Endothelial cell of umbilical vein (primary cell): ENCODE measurements around the gene FSTL4. TPM values are rescaled to one million over a fixed set of nuclear protein-coding genes. Genes with fewer than 3 reads are reported as not detected.

Experiments used
- BruUV-seq: library from RNA; stranded (reverse); fragments of 400-500 nt; replicated peaks from 2 replicates; lab custom pipeline; 2021; lab: Mats Ljungman, UMichigan
- CTCF ChIA-PET: fragments of 300-600, 350-600 bp; sonication (Branson Sonifier 250); formaldehyde crosslinking; loops from one replicate; lab custom pipeline; 2021; ENCODE audit warnings: antibody characterized with exemption, inconsistent platforms; lab: Charles Lee
- POLR2A ChIA-PET: fragments of 300-600, 350-600 bp; sonication (Branson Sonifier 250); formaldehyde crosslinking; loops from one replicate; lab custom pipeline; 2021; ENCODE audit warnings: antibody characterized with exemption, inconsistent platforms; lab: Charles Lee
- DNase-seq: peaks from one replicate; pipeline ENCODE4 v3.0.0-alpha.2; 2011; ENCODE audit warnings: low read depth, low spot score
- FAIRE-seq: peaks from 2 replicates; lab custom pipeline; 2011; peaks lifted over from hg19 to GRCh38; lab: Jason Lieb, UNC
- H2AFZ ChIP-seq: 2 replicates; pipeline ENCODE4 v1.6.0; 2012; ENCODE audit warnings: low read depth, low read length, control low read depth, inconsistent platforms
- H3K27ac ChIP-seq: 2 replicates; pipeline ENCODE4 v1.5.1; 2011; ENCODE audit warnings: low read depth, mild to moderate bottlenecking, control low read depth, low read length, moderate library complexity; ENCODE audit not compliant: insufficient read depth
- H3K27me3 ChIP-seq, 2 experiments: 2 replicates each; pipeline versions ENCODE4 v1.6.0 to v1.6.1; 2011; ENCODE audit warnings: low read length in 2 of 2, mixed read lengths in 1 of 2; ENCODE audit not compliant: control insufficient read depth in 2 of 2, insufficient read depth in 2 of 2
- H3K36me3 ChIP-seq, 2 experiments: 2 replicates in 1 of 2; 3 replicates in 1 of 2; pipeline ENCODE4 v1.5.1; 2011; ENCODE audit warnings: low read length in 2 of 2, mild to moderate bottlenecking in 1 of 2, moderate library complexity in 1 of 2; ENCODE audit not compliant: control insufficient read depth in 2 of 2, insufficient read depth in 2 of 2; ENCODE audit errors: extremely low read depth in 1 of 2
- H3K4me1 ChIP-seq: 3 replicates; pipeline ENCODE4 v1.5.1; 2011; ENCODE audit warnings: mild to moderate bottlenecking, low read length; ENCODE audit not compliant: control insufficient read depth, insufficient read depth; ENCODE audit errors: extremely low read depth
- H3K4me2 ChIP-seq: 2 replicates; pipeline ENCODE4 v1.6.1; 2011; ENCODE audit warnings: low read length, control low read depth, mixed read lengths; ENCODE audit not compliant: insufficient read depth
- H3K4me3 ChIP-seq, 3 experiments: fragments of 200-600 bp in 1 of 3; sonication (generic), shearing (Covaris generic) in 1 of 3; replicated peaks in 1 of 3; 2 replicates each; pipeline ENCODE4 v1.5.1; 2011 to 2016; ENCODE audit warnings: control low read depth in 3 of 3, low read length in 3 of 3, mild to moderate bottlenecking in 2 of 3, inconsistent platforms in 1 of 3, low read depth in 1 of 3, moderate library complexity in 1 of 3; ENCODE audit not compliant: insufficient read depth in 1 of 3
- H3K79me2 ChIP-seq: 2 replicates; pipeline ENCODE4 v1.6.0; 2012; ENCODE audit warnings: low read length, inconsistent platforms; ENCODE audit not compliant: control insufficient read depth, insufficient read depth
- H3K9ac ChIP-seq: replicated peaks from 2 replicates; pipeline ENCODE3; 2011; ENCODE audit warnings: low read length, control low read depth; ENCODE audit not compliant: insufficient read depth; ENCODE audit errors: extremely low read depth
- H3K9me1 ChIP-seq: replicated peaks from 3 replicates; pipeline ENCODE4 v1.6.0; 2011; ENCODE audit warnings: mild to moderate bottlenecking, low read length; ENCODE audit not compliant: control insufficient read depth, insufficient read depth; ENCODE audit errors: extremely low read depth
- H3K9me3 ChIP-seq: replicated peaks from 2 replicates; pipeline ENCODE4 v1.5.1; 2012; ENCODE audit warnings: low read length, inconsistent platforms; ENCODE audit not compliant: control insufficient read depth, insufficient read depth
- H4K20me1 ChIP-seq: replicated peaks from 2 replicates; pipeline ENCODE3; 2011; ENCODE audit warnings: mild to moderate bottlenecking, low read length; ENCODE audit not compliant: control insufficient read depth, insufficient read depth; ENCODE audit errors: extremely low read depth
- CTCF ChIP-seq, 2 donors: IDR thresholded peaks; 1 replicate in 1 of 2; 2 replicates in 1 of 2; pipeline ENCODE4 v1.5.1; 2011; ENCODE audit warnings: low read length in 2 of 2, mild to moderate bottlenecking in 2 of 2, moderate library complexity in 2 of 2, control low read depth in 1 of 2, inconsistent platforms in 1 of 2, low read depth in 1 of 2; ENCODE audit not compliant: insufficient read depth in 1 of 2; ENCODE audit errors: extremely low read depth in 1 of 2
- EZH2 ChIP-seq: IDR thresholded peaks from 2 replicates; pipeline ENCODE4 v1.6.1; 2012; ENCODE audit warnings: borderline replicate concordance, low read depth, mild to moderate bottlenecking, moderate library complexity, low read length, inconsistent platforms; ENCODE audit not compliant: severe bottlenecking
- FOS ChIP-seq: IDR thresholded peaks from 2 replicates; pipeline ENCODE4 v1.6.1; 2011; ENCODE audit warnings: mild to moderate bottlenecking, low read length, moderate library complexity, borderline replicate concordance; ENCODE audit not compliant: insufficient read depth
- GATA2 ChIP-seq: IDR thresholded peaks from 2 replicates; pipeline ENCODE4 v1.7.0; 2011; ENCODE audit warnings: low read depth, mild to moderate bottlenecking, moderate library complexity, mixed read lengths, low read length; ENCODE audit not compliant: insufficient read length, insufficient read depth
- JUN ChIP-seq: IDR thresholded peaks from 2 replicates; pipeline ENCODE4 v1.6.1; 2011; ENCODE audit warnings: borderline replicate concordance, low read depth; ENCODE audit not compliant: insufficient read length, insufficient read depth
- MYC ChIP-seq: IDR thresholded peaks from one replicate; pipeline ENCODE4 v1.6.1; 2011; ENCODE audit warnings: mild to moderate bottlenecking, low read depth, low read length
- POLR2A ChIP-seq: IDR thresholded peaks from 2 replicates; pipeline ENCODE4 v1.6.1; 2012; ENCODE audit warnings: low read depth, mild to moderate bottlenecking, control low read depth, low read length
- POLR2AphosphoS5 ChIP-seq: IDR thresholded peaks from 2 replicates; pipeline ENCODE4 v1.6.1; 2012; ENCODE audit warnings: low read depth, mild to moderate bottlenecking, control low read depth, low read length, moderate library complexity; ENCODE audit not compliant: insufficient read depth
- dilution Hi-C: fragments of 300-500 bp; cut with MboI; formaldehyde crosslinking; loops from one replicate; pipeline ENCODE4 v1.15.0; 2019; ENCODE audit warnings: low sequenced_read_pairs; ENCODE audit not compliant: extremely low pct_ligation_motif_present
- intact Hi-C: fragments of 100-400 bp; cut with micrococcal nuclease; formaldehyde crosslinking; loops from one replicate; pipeline ENCODE4 v1.10.0; 2022
- polyA plus RNA-seq, 4 experiments: library from polyadenylated mRNA; depleted of rRNA in 3 of 4; stranded (reverse) in 3 of 4; unstranded in 1 of 4; fragments of >200 nt; gene quantifications; 2 replicates each; pipeline versions ENCODE4 v1.2.1 to v1.2.3, GENCODE V29; 2011 to 2012; ENCODE audit warnings: missing spikeins in 1 of 4
- total RNA-seq: library from RNA; stranded (reverse); gene quantifications from 2 replicates; pipeline ENCODE4 v1.2.3, GENCODE V29; 2021
- TF ChIP-seq, protein P1 (sequence below): IDR thresholded peaks from 2 replicates; pipeline ENCODE4 v1.6.1; 2011; ENCODE audit not compliant: insufficient read depth, insufficient read length

FSTL4 gene
- total and polyA plus RNA-seq, 2 donors (not counting 3 experiments of a cell fraction or from before 2014, with no cell fraction given): 0.18 TPM; not detected in 1

DNA sequence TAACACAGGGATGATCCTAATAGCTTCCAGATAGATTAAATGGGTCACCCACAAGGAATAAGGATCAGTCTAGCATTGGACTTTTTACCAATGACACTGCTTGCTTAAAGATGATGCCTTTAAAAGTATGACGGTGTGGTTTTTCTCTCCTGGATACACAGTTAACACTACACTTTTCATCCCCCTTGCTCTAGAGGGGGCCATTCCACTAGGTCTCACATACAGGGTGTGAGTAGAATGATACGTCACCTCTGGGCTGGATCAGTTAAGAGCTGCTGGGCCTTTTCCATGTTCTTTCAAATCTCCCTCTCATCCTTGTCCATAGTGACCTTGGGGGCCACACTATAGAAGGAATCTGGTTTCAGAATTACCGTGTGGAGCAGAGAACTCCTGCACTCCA lies 140.6 kb downstream of the FSTL4 start:
- POLR2A ChIA-PET: no interaction called here
- H4K20me1 ChIP-seq: no peaks in the 10 kb centered on the region
- dilution Hi-C loops (no loop called here), intact Hi-C loops (no loop called here)
- H3K4me2 ChIP-seq: no peak overlapping the region
- H3K4me3 ChIP-seq: no peak overlapping the region
- no peak for TF ChIP-seq EZH2
- TF ChIP-seq FOS: no peak
- TF ChIP-seq POLR2A: no peak
- no peak for TF ChIP-seq JUN
- no peak for TF ChIP-seq CTCF (IDR thresholded peaks at IDR 0.05; ENCODE audit: extremely low read depth in 1 of 2, insufficient read depth in 1 of 2, low read depth in 1 of 2, low read length in 2 of 2)
- no peak overlapping the region for H3K9ac ChIP-seq
- H3K27ac ChIP-seq: no peak overlapping the region
- DNase-seq: no peak
- no peak overlapping the region for H2AFZ ChIP-seq
- H3K79me2 ChIP-seq: no peaks in the 10 kb centered on the region
- BruUV-seq: no TSS peak
- H3K36me3 ChIP-seq: no peaks in the 10 kb centered on the region
- no peaks in the 10 kb centered on the region for H3K4me1 ChIP-seq
- no peaks in the 10 kb centered on the region for H3K9me1 ChIP-seq
- H3K9me3 ChIP-seq: no peaks in the 10 kb centered on the region
- peaks cover 8 to 11% of the 10 kb centered on the region in 2 experiments for H3K27me3 ChIP-seq
- CTCF ChIA-PET: no interaction called here
- no peak for FAIRE-seq

DNA sequence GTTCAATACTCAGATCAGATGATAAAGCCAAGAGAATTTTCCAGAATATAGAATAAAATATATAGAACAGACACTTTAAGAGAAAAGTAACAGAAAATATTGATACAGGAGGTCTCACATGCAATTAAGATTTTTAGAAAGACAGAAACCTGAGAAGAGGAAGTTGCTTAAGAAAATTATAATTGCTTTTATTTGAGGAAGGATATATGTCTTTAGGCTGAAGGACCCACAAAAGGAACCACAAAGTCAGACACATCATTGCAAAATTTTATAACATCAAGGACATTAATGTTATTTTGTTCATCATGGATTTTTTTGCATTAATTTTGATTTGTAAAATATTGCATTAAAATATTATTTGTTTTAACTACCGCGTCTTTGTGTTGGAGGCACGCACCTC lies 141.5 kb downstream of the FSTL4 start:
- ChIA-PET CTCF (no interaction called here), POLR2A (no interaction called here)
- no peak overlapping the region for H3K27ac ChIP-seq

More for the DNA sequence above, 141.5 kb downstream of the FSTL4 start:
- Histone ChIP-seq H3K9me3 (no peaks in the 10 kb centered on the region), H3K9ac (no peak overlapping the region), H2AFZ (no peak overlapping the region), H3K4me3 (no peak overlapping the region), H3K36me3 (no peaks in the 10 kb centered on the region), H3K27me3 (peaks cover 6 to 9% of the 10 kb centered on the region in 2 experiments), H3K9me1 (no peaks in the 10 kb centered on the region), H4K20me1 (no peaks in the 10 kb centered on the region), H3K79me2 (no peaks in the 10 kb centered on the region), H3K4me2 (no peak overlapping the region), H3K4me1 (no peaks in the 10 kb centered on the region)
- dilution Hi-C loops (no loop called here), intact Hi-C loops (no loop called here)
- DNase-seq: no peak
- TF ChIP-seq POLR2A (no peak), EZH2 (no peak), JUN (no peak), GATA2 (no peak), POLR2AphosphoS5 (no peak), FOS (no peak), MYC (no peak), CTCF (IDR thresholded peaks at IDR 0.05; ENCODE audit: extremely low read depth in 1 of 2, insufficient read depth in 1 of 2, low read depth in 1 of 2, low read length in 2 of 2) (no peak)
- TF ChIP-seq, protein P1, sequence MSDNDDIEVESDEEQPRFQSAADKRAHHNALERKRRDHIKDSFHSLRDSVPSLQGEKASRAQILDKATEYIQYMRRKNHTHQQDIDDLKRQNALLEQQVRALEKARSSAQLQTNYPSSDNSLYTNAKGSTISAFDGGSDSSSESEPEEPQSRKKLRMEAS: no peak
- BruUV-seq: no TSS peak
- no peak for FAIRE-seq
